ENCODE measurements around the gene CAMSAP1.
"Not testable (repeated sequence)": the region's sequence is repeated elsewhere in the genome, so short reads cannot be mapped to it uniquely, and the experiment has no call there.

Gene CAMSAP1, protein sequence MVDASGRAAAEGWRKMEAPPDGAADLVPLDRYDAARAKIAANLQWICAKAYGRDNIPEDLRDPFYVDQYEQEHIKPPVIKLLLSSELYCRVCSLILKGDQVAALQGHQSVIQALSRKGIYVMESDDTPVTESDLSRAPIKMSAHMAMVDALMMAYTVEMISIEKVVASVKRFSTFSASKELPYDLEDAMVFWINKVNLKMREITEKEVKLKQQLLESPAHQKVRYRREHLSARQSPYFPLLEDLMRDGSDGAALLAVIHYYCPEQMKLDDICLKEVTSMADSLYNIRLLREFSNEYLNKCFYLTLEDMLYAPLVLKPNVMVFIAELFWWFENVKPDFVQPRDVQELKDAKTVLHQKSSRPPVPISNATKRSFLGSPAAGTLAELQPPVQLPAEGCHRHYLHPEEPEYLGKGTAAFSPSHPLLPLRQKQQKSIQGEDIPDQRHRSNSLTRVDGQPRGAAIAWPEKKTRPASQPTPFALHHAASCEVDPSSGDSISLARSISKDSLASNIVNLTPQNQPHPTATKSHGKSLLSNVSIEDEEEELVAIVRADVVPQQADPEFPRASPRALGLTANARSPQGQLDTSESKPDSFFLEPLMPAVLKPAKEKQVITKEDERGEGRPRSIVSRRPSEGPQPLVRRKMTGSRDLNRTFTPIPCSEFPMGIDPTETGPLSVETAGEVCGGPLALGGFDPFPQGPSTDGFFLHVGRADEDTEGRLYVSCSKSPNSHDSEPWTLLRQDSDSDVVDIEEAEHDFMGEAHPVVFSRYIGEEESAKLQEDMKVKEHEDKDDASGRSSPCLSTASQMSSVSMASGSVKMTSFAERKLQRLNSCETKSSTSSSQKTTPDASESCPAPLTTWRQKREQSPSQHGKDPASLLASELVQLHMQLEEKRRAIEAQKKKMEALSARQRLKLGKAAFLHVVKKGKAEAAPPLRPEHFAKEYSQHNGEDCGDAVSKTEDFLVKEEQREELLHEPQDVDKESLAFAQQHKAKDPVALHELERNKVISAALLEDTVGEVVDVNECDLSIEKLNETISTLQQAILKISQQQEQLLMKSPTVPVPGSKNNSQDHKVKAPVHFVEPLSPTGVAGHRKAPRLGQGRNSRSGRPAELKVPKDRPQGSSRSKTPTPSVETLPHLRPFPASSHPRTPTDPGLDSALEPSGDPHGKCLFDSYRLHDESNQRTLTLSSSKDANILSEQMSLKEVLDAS (N-terminal part only)

DNA sequence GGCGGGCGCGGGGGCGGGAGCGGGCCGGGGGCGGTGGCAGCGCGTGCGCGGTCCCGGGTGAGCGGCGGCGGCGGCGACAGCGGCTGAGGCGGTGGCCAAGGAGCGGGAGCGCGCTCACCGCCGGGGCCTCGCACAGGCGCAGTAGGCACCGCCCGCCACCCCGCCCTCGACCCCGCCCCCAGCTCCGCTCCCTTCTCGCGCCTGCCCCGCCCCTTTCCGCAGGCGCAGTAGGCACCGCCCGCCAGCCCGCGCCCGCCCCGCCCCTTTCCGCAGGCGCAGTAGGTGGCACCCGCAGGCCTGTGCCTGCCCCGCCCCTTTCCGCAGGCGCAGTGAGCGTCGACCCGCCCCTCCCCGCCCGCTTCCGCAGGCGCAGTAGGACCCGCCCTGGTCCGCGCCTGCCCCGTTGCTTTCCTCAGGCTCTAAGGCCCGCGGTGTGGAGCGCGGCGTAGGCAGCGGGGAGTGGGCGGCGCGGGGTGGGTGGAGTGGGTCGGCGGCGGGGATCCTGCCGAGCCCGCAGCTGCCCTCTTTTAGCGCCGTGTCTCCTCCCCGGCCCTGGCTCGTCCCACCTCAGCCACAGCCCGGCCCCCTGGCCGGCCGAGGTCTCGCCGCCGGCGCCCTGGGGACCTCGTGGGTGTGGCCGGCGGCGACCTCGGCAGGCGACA lies at the start of gene CAMSAP1:
CAMSAP1 (minus strand) TSS at position 116 of the 662 bp plus-strand sequence. CDS start 387 bp downstream, outside the sequence.
- peak; percentile 96 for DNase-seq (ENCODE audit: low read depth, low spot score)
- in situ Hi-C loops (cut with HindIII; ENCODE audit: low sequenced_read_pairs), result no loop called here
- TF ChIP-seq, protein P1, sequence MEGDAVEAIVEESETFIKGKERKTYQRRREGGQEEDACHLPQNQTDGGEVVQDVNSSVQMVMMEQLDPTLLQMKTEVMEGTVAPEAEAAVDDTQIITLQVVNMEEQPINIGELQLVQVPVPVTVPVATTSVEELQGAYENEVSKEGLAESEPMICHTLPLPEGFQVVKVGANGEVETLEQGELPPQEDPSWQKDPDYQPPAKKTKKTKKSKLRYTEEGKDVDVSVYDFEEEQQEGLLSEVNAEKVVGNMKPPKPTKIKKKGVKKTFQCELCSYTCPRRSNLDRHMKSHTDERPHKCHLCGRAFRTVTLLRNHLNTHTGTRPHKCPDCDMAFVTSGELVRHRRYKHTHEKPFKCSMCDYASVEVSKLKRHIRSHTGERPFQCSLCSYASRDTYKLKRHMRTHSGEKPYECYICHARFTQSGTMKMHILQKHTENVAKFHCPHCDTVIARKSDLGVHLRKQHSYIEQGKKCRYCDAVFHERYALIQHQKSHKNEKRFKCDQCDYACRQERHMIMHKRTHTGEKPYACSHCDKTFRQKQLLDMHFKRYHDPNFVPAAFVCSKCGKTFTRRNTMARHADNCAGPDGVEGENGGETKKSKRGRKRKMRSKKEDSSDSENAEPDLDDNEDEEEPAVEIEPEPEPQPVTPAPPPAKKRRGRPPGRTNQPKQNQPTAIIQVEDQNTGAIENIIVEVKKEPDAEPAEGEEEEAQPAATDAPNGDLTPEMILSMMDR (IDR thresholded peaks at IDR 0.05; ENCODE audit: low read depth, low read length), result no peak
- peak within 1 kb of the TSS; percentile 59 for H3K4me3 ChIP-seq (ENCODE audit: low read depth, low read length)

DNA sequence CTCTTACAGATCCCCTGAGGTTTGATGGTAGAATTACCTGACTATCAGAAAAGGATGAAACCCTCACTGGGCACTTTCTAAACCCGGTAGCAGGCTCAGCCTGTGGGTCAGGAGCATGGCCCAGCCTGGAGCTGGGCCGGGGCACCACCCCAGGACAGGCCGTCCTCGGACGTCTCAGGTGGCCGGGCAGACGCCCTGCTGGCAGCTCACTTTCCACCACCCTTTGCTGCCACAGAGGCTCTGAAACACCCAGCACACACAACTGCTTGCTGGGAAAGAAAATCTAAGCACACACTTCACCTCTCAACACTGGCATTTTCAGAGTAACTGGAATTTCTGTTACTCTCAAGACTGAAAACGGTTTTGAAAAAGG lies 49.4 kb upstream of the CAMSAP1 start:
- in situ Hi-C loops (cut with HindIII; ENCODE audit: low sequenced_read_pairs), result no loop called here
- H3K4me3 ChIP-seq (ENCODE audit: low read depth, low read length), result no peak overlapping the region
- TF ChIP-seq, protein P1 (IDR thresholded peaks at IDR 0.05; ENCODE audit: low read depth, low read length), result no peak
- no peak for DNase-seq (ENCODE audit: low read depth, low spot score)

DNA sequence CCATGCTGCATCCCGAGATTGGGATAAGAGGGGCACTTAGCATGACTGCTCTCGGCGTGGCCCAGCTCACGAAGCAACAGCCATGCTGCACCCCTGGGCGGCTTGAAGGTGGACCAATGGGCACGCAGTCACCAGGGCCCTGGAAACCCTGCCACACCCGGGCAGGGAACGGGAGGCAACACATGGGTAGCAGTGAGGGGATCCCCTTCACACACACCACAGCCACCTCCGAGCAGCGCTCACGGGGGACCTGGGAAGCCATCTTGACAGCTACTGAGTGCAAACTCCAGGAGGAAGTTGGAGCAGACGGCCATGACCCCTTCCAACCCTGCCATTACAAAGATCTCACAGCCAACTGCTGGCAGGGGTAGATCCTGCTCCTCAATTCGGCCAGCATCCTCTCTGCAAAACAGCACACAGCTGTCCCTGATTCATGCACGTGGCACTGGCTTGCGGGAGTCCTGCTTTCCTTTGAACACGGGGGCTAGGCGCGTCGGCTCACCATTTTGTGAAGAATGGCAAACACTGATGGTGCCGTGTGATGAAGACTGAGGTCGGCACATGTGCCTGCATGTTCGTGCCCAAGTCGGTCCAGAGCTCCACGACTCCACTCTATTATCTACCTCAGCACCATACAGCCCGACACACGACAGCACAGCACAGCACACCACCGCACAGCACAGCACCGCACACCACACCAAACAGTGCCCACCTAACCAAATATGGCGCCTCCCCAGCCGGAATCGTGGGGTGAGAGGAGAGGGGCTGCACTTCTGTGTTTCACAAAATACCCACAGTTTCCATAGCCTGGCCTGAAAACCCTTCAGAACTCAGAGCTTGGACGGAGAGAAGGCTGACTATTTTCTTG lies 48.8 kb upstream of the CAMSAP1 start:
- no peak for DNase-seq (ENCODE audit: low read depth, low spot score)
- in situ Hi-C loops (cut with HindIII; ENCODE audit: low sequenced_read_pairs), result no loop called here
- TF ChIP-seq, protein P1 (IDR thresholded peaks at IDR 0.05; ENCODE audit: low read depth, low read length), result no peak
- no peak overlapping the region for H3K4me3 ChIP-seq (ENCODE audit: low read depth, low read length)

DNA sequence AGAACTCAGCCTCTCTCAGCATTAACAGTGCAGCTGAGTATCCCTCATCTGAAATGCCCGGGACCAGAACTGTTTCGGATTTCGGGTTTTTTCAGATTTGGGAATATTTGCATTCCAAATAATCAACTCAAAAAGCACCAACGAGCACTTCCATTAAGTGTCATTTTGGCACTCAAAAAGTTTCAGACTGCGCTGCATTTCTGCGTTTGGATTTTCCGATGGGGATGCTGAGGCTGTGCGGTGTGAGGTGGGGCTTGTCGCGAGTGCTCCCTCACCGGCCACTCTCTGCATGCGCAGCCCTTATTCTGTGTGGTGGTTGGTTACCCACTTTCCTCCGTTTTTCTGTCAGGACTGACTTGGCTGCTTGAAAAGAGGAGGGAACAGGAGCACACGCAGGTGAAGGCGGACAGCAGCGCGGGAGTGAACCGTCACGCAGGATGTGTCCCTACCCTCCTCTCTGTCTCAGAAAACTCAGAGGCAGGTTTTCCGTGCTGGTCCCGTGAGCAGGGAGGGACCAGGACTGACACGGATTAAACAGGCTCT lies 45.4 kb upstream of the CAMSAP1 start:
- TF ChIP-seq, protein P1 (IDR thresholded peaks at IDR 0.05; ENCODE audit: low read depth, low read length), result no peak
- DNase-seq (ENCODE audit: low read depth, low spot score), result no peak
- in situ Hi-C loops (cut with HindIII; ENCODE audit: low sequenced_read_pairs), result no loop called here
- no peak overlapping the region for H3K4me3 ChIP-seq (ENCODE audit: low read depth, low read length)

DNA sequence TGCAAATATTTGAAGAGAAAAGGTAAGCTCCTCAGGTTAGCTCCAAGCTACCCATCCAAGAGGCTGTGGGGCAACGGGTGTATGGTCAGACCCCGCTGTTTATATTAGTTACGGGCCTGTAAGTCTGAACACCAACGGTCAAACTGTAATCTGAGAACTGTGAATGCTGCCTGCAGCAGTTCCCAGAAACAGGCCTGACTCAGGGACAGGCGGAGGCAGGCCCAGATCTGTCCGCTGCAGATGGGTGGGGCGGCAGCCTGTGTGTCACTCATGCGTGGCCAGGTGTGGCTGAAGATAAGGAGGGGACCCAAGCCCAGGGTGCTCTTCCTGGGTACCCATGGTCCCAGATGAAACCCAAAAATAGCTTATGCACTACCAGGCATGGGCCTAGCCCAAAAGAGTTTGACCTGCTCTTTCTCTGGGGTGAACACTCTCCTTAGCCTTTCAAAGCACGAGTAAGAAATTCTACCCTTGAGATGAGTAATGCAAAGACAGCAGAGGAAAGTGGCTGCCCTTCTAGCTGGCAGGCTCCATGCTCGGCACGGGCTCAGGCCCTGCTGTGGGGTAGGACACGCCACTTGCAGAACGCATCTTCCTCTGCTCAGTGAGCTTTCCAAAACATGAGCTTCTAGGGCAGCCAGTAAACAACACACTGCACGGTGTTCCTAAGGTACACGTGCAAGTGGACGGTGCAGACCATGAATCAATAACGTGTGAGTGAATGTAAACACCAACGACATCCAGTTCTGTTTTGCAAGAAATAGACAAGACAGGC lies 44.7 kb upstream of the CAMSAP1 start:
- TF ChIP-seq, protein P1 (IDR thresholded peaks at IDR 0.05; ENCODE audit: low read depth, low read length), result no peak
- DNase-seq (ENCODE audit: low read depth, low spot score), result peak; percentile 78
- H3K4me3 ChIP-seq (ENCODE audit: low read depth, low read length), result no peak overlapping the region
- in situ Hi-C loops (cut with HindIII; ENCODE audit: low sequenced_read_pairs), result no loop called here

DNA sequence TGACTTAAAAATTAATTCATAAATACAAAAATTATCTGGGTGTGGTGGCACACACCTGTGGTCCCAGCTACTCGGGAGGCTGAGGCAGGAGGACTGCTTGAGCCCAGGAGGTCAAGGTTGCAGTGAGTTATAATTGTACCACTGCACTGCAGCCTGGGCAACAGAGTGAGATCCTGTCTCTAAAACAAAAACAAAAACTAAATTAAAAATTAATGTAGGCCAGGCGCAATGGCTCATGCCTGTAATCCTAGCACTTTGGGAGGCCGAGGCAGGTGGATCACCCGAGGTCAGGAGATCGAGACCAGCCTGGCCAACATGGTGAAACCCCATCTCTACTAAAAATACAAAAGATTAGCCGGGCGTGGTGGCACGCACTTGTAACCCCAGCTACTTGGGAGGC lies 44.0 kb upstream of the CAMSAP1 start:
- in situ Hi-C loops (cut with HindIII; ENCODE audit: low sequenced_read_pairs); DNase-seq (ENCODE audit: low read depth, low spot score); H3K4me3 ChIP-seq (ENCODE audit: low read depth, low read length): not testable (repeated sequence)

DNA sequence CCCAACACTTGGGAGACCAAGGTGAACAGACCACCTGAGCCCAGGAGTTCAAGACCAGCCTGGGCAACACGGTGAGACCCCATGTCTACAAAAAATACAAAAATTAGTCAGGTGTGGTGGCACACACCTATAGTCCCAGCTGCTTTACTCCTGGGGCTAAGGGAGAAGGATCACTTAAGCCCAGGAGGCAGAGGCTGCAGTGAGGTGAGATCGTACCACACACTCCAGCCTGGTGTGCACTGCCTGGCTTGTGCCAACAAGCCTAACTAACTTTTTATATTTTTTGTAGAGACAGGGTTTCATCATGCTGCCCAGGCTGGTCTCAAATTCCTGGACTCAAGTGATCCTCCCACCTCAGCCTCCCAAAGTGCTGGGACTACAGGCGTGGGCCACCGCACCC lies 43.5 kb upstream of the CAMSAP1 start:
- DNase-seq (ENCODE audit: low read depth, low spot score); H3K4me3 ChIP-seq (ENCODE audit: low read depth, low read length); in situ Hi-C loops (cut with HindIII; ENCODE audit: low sequenced_read_pairs): not testable (repeated sequence)
